OCI-LY3 (cell line): ENCODE measurements around the gene SLC49A3.

Experiments
- H2AFZ ChIP-seq: fragments of 200-600, 300-600 bp; shearing (Covaris generic); 2 replicates; pipeline ENCODE4 v1.6.0; 2014; ENCODE audit warnings: antibody characterized with exemption, low read depth, low read length
- H3K27ac ChIP-seq: fragments of 200-600, 300-600 bp; sonication (generic); 2 replicates; pipeline ENCODE4 v1.5.1; 2014; ENCODE audit warnings: mild to moderate bottlenecking, low read length, moderate library complexity, mixed read lengths
- H3K27me3 ChIP-seq: fragments of 200-600, 300-600 bp; sonication (generic); 2 replicates; pipeline ENCODE4 v1.6.1; 2014; ENCODE audit warnings: low read depth, low read length, mixed read lengths
- H3K36me3 ChIP-seq: fragments of 200-600, 300-600 bp; sonication (generic); replicated peaks from 2 replicates; pipeline ENCODE3; 2014; ENCODE audit warnings: low read depth, low read length, mixed read lengths
- H3K4me1 ChIP-seq: fragments of 300-600, 200-600 bp; sonication (generic); 2 replicates; pipeline ENCODE4 v1.6.1; 2014; ENCODE audit warnings: low read length, mixed read lengths
- H3K4me2 ChIP-seq: fragments of 200-600, 300-600 bp; sonication (generic); 2 replicates; pipeline ENCODE4 v1.6.1; 2014; ENCODE audit warnings: low read length, mixed read lengths
- H3K4me3 ChIP-seq: fragments of 300-600, 200-600 bp; sonication (generic); 2 replicates; pipeline ENCODE4 v1.5.1; 2014; ENCODE audit warnings: antibody characterized with exemption, mild to moderate bottlenecking, low read length, moderate library complexity
- H3K79me2 ChIP-seq: fragments of 300-600, 200-600 bp; shearing (Covaris generic); 2 replicates; pipeline ENCODE4 v1.6.1; 2014; ENCODE audit warnings: mild to moderate bottlenecking, low read length, mixed read lengths
- H3K9ac ChIP-seq: fragments of 300-600, 200-600 bp; shearing (Covaris generic); 2 replicates; pipeline ENCODE4 v1.6.0; 2014; ENCODE audit warnings: mild to moderate bottlenecking, low read length, moderate library complexity
- H3K9me3 ChIP-seq: fragments of 200-600, 300-600 bp; shearing (Covaris generic); 2 replicates; pipeline ENCODE4 v1.6.1; 2014; ENCODE audit warnings: low read length, mixed read lengths; ENCODE audit not compliant: insufficient read depth
- H4K20me1 ChIP-seq: fragments of 200-600, 300-600 bp; sonication (generic); 2 replicates; pipeline ENCODE4 v1.6.1; 2016; ENCODE audit warnings: low read length, mixed read lengths; ENCODE audit not compliant: insufficient read depth
- CTCF ChIP-seq: fragments of 200-600, 300-600 bp; sonication (generic); IDR thresholded peaks from 2 replicates; pipeline ENCODE4 v1.5.1; 2014; ENCODE audit warnings: antibody characterized with exemption, low read length, low read depth
- EZH2phosphoT487 ChIP-seq: fragments of 200-600 bp; shearing (Covaris generic); IDR thresholded peaks from 2 replicates; pipeline ENCODE4 v1.6.1; 2018; ENCODE audit warnings: antibody characterized with exemption, mixed run types, low read depth

Gene SLC49A3

GRCh38 chr4:650951-651883 lies 37.7 kb downstream of the SLC49A3 start:
- Histone ChIP-seq H3K9me3 (no peaks in the 10 kb centered on the region), H3K4me3 (no peak overlapping the region), H3K4me1 (no peaks in the 10 kb centered on the region), H3K27me3 (no peaks in the 10 kb centered on the region), H3K4me2 (no peak overlapping the region), H2AFZ (no peak overlapping the region), H3K27ac (no peak overlapping the region), H3K36me3 (no peaks in the 10 kb centered on the region), H4K20me1 (no peaks in the 10 kb centered on the region), H3K9ac (no peak overlapping the region), H3K79me2 (no peaks in the 10 kb centered on the region)
- TF ChIP-seq EZH2phosphoT487 (no peak), CTCF (no peak)

- TF ChIP-seq CTCF (no peak), EZH2phosphoT487 (no peak)
- H3K9me3 ChIP-seq: no peaks in the 10 kb centered on the region
- no peak overlapping the region for H3K9ac ChIP-seq
- H3K4me2 ChIP-seq: no peak overlapping the region
- no peaks in the 10 kb centered on the region for H3K27me3 ChIP-seq
- H2AFZ ChIP-seq: no peak overlapping the region
- no peaks in the 10 kb centered on the region for H3K79me2 ChIP-seq
- no peaks in the 10 kb centered on the region for H3K4me1 ChIP-seq
- H3K4me3 ChIP-seq: no peak overlapping the region
- H3K36me3 ChIP-seq: no peaks in the 10 kb centered on the region
- no peak overlapping the region for H3K27ac ChIP-seq
- no peaks in the 10 kb centered on the region for H4K20me1 ChIP-seq
Measured at GRCh38 chr4:650461-650860, 38.5 kb downstream of the SLC49A3 start.

GRCh38 chr4:649751-650310 lies 39.1 kb downstream of the SLC49A3 start:
- Histone ChIP-seq H4K20me1 (no peaks in the 10 kb centered on the region), H3K9me3 (no peaks in the 10 kb centered on the region), H3K27ac (no peak overlapping the region), H3K4me1 (no peaks in the 10 kb centered on the region), H2AFZ (no peak overlapping the region), H3K9ac (no peak overlapping the region), H3K36me3 (no peaks in the 10 kb centered on the region), H3K4me2 (no peak overlapping the region), H3K27me3 (no peaks in the 10 kb centered on the region), H3K4me3 (no peak overlapping the region), H3K79me2 (no peaks in the 10 kb centered on the region)
- no peak for TF ChIP-seq EZH2phosphoT487
- no peak for TF ChIP-seq CTCF

GRCh38 chr4:649293-649625 lies 39.7 kb downstream of the SLC49A3 start:
- Histone ChIP-seq H3K27ac (no peak overlapping the region), H3K9me3 (no peaks in the 10 kb centered on the region; the same call in 1 of the 2 replicates), H2AFZ (no peak overlapping the region), H3K4me3 (no peak overlapping the region), H3K4me2 (no peak overlapping the region), H3K36me3 (no peaks in the 10 kb centered on the region), H3K79me2 (no peaks in the 10 kb centered on the region), H3K4me1 (no peaks in the 10 kb centered on the region), H3K27me3 (no peaks in the 10 kb centered on the region), H3K9ac (no peak overlapping the region), H4K20me1 (no peaks in the 10 kb centered on the region)
- TF ChIP-seq EZH2phosphoT487 (no peak), CTCF (no peak)
